Activated CD4-positive, alpha-beta T cell treated with anti-CD3 and anti-CD28 coated beads for 1 hour (primary cell): ENCODE measurements around the gene SH2D4B.

ENCODE experiments used
- DNase-seq: peaks from one replicate; pipeline ENCODE4 v3.0.0-alpha.2; 2020

SH2D4B gene

DNA sequence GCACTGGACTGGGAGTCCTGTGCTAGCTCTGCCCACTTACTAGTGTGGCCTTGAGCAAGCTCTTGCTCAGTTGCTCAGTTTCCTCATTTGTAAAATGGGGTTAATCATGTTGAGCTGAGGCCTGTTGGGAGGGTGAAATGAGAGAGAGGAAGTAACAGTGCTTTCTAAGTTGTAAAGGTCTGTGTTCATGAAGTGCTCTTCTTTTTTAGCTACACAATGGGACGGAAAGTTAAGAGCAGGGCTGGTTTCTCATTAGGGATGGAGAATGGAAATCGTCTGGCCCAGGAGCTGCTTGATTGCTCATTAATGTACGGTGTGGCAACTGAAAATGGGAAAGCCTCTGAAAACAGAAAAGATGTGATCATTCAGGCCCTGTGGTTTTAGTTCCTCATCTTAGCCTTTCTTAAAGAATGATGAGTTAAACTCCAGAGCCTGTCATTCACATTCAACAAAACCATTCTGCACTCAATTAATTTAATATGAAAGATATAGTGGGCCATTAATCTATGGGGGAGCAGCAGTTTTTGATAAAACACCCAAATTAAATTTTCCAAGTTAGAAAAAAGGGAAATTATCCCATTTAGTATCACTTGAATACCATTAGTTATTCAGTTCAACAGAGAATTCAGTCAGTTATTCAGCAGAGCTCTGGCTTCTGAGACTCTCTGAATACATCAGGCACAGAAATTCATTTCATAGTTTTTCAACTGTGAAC is 60.5 kb downstream of the SH2D4B start:
- no peak for DNase-seq

DNA sequence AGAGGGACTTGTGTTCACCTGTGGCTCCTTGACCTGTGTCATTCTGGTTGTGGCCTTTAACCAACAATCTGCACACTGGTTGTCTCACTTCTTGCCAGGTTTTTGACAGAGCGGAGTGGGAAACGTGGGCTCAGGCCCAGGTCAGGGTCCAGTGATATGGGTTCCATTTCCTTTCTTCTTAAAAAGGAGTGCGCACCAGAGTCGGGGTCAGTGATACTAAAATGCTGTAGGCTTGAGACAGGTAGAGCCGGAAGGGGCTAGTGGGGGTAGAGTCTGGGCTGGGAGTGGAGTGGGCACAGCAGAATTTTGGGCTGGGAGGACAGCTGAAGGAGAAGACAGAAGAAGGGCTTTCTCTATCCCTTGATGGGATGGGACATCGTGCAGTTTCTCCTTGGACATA is 61.2 kb downstream of the SH2D4B start:
- no peak for DNase-seq

DNA sequence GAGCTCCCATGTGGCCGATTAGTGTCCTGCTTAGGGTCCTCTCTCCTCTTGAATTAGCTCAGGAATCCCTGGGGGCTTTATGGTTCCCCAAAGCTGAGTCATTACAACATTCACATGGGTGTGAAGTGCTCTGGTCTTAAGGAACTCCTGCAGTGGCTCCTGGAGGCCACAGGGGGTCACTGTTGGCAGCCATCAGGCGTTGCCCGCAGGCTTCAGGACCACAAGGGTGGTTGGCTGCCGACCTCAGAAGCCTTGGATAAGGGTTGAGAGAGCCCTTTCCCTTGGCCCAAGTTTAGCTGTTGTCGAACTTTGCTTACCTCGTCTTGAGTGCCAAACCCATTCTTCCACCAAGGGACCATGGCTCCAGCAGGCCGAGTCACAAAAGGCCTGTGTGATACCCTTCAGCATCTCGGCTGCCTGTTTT is 61.7 kb downstream of the SH2D4B start:
- no peak for DNase-seq

DNA sequence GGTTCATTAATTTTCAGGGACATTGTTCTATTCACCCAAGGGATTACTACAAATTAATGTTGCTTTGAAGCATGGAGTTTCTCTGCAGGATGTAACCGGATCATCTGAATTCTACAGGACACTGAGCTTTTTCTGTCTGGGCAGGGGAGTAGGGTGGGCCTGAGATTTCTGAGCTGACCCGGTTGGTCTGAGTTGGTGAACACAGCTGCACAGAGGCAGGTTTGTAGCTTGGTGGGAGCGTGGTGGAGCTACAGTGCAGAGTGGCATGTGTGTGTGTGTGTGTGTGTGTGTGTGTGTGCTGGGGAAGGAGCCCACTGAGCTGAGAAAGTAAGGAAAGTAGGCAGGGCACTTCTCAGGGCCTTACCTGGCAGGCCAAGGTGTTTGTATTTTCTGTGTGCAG is 62.6 kb downstream of the SH2D4B start:
- DNase-seq: no peak

DNA sequence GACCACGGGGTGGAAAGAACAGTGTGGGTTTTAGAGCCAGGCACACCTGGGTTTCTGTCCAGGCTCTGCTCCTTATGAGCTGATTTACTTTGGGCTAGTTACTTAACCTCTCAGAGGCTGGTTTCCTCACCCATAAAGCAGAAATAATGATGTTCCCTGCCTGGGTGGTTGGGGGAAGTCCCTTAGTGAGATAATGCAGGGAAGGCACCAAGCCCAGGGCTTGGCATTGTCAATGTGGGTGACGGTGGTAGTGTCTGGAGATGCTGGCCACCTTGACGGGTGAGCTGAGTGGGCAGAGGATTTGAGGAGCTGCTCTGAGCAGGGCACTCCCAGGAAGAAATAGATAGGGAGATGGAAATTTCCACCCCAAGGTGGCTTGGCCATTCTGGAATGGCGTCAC is 65.2 kb downstream of the SH2D4B start:
- no peak for DNase-seq

DNA sequence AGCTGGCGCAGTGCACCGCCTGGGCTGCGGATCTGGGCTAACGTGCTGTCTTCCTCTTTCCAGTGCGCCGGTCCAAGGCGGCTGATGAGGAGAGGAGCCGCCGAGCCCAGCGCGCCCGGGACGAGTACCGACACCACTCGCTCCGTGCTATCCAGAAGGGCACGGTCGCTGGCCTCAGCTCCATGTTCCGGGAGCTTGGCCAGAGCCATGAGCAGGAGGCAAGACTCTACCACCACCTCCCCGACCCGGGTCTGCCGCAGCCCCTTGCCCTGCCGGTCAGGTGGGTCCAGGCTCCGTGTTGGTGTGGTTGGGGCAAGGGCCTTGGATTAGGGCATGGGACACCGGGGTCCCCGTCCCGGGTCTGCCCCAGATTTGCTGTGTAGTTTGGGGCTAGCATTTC is 65.8 kb downstream of the SH2D4B start:
- DNase-seq: no peak

DNA sequence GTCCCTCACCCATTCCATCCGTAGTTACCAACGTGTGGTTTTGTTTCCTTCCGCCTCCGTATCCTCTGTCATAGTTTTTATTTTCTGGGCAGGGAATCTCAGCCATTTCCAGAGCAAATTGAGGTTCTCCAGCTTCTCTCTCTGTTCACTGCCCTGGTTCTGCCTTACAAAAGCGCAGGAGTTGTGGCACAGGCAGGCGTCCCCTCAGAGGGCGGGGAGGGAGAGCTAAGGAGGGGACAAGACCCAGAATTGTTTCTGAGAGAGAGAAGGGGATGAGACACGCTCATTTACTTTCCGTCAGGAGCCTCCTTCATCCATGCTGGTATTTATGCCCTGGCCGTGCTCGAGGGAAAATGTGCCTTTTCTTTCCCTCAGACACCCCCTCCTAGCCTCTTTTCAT is 71.0 kb downstream of the SH2D4B start:
- DNase-seq: no peak

DNA sequence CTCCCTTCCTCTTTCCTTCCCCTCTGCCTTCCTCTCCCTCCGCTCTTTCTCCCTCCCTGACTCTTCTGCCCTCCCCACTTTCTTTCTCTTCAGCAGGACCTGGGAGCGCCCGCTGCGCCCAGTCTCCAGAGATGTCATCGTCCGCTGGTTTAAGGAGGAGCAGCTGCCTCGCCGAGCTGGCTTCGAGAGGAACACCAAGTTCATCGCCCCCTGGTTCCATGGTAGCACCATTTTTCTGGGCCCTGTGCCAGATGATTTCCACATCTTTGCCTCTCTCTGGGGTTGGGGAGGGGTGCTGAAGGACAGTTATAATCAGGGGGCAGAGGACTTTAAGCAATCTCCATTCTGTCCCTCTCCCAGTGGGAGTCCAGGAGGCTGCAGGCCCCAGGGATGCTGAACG is 71.6 kb downstream of the SH2D4B start:
- no peak for DNase-seq

DNA sequence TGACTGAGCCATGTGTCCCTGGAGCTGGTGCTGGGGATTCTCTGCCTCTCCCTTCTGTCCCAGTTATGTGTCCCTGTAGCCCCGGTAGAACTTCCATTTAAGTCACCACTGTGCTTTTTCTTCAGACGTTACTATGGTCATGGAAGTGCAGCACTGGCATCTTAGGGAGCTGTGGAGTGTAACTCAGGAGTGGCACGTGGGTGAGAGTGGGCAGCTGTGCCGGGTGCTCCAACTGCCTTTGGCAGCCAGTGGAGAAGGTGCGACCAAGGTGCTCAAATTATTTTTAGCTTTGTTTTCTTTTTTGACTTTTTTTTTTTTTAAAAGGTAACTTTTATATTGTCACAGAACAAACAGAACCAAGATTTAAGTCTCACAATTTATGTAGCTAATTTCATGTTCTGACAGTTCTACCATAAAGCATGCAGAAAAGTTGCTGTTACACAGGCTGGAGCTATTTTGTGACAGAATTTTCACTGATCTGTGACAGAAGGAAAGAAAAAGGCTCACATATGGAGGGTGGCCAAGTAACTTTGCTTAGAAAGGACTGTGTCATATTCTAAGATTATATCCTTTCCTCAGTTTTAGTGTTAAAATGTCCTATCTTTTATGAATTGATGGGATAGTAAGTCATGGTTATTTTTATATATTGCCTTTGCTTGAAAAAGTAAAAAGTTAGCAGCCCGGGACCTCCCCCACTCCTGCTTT is 73.9 kb downstream of the SH2D4B start:
- DNase-seq: no peak

DNA sequence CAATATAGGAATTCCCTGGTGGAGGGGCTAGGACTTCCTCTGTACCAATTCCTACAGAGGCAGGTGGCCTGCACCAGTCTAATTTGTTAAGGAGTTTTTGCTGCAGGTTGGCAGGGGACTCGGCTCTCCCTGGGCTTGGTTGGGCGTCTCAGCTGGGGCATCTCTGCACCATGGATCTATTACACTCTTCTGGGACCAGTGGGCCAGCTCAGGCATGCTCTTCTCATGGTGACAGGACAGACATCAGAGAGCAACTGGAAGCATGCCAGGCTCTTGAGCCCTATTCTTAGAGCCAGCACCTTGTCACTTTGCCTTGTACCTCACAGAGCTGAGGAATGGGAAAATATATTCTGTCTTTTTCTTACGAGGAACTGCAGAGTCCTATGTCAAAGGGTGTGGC is 74.6 kb downstream of the SH2D4B start:
- DNase-seq: no peak

DNA sequence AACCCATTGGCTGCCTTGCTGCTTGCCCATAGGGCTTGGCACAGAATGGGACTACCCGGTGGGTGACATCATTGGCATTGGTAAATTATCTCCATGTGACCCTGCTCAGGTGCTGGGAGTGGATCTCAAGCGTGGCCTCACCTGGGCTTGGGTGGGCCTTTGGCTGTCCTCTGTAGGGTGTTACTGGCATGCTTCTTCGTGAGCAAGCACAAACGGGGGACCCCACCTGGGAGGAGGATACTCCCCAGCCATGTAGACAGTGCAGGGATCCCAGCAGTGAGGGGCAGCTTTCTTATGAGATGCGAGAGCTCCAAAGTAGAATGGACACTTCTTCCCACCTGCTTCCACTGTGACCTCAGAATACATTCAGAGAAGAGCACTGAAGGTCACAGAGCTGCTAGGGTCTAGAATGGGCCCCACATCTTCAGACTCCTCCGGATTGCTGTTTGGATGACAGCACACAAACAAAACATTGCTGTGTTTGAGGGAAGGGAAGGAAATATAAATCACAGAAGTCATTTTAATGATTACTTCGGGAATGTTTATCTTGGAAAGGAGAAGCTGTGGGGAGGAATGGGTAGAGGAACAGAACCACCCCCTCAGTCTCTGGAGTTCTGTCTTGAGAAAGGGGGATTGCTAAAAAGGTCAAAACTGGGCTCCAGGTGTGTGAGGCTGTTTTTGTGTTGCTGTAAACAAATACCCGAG is 75.9 kb downstream of the SH2D4B start:
- DNase-seq: no peak

DNA sequence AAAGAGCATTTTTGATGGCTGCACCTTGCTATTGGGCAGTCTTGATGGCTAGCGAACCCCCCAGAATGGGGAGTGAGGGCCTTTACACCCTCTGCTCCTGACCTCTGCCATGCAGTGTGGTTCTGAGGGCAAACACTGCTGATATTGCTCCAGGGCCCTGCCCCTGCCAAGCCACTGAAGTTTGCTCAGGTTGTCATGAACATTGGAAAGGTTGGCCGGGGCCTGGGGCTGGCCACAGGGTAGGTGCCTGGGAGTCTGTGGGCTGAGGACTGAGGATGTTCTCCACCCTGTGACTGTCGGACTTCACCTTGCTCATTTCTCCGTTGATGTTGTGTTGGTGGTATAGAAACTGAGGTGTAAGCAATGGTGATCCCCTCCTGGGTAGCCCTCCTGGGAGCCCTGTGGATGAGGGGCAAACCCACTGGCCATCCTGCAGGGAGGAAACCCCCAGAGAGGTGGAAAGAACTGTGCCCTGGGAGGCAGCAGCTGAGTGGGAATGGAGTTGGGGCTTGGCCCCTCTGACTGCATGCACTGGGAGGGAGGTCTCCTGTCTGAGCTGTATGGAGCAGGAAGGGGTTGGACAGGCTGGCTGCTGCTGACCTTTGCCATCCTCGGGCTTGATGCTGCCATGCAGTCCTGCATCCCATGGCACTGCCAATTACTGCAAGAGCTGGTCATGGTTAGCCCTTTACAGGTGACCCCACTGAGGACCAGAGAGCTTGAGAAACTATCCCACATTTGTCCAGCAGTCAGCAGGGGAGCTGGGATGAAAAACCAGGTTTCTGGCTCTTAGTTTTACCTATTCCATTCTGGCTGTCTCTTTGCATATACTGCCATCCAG is 77.1 kb downstream of the SH2D4B start:
- DNase-seq: no peak

DNA sequence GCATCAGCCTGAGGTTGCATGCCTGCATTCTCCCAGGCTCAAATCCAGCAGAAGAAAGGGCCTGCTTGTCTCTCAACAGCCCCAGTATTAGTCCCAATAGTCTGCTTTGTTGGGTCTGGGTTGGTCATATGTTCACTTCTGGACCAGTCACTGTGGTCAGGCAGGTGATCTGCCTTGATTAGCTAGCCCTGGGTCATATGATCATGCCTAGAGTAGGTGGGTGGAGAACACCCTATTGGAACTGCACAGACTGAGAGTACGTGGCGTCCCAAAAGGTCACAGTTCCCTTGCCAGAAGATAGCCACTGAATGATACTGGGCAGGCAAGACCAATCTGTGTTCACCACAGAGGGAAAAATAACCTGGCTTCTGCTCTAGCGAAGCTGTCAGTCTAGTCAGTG is 80.1 kb downstream of the SH2D4B start:
- no peak for DNase-seq

DNA sequence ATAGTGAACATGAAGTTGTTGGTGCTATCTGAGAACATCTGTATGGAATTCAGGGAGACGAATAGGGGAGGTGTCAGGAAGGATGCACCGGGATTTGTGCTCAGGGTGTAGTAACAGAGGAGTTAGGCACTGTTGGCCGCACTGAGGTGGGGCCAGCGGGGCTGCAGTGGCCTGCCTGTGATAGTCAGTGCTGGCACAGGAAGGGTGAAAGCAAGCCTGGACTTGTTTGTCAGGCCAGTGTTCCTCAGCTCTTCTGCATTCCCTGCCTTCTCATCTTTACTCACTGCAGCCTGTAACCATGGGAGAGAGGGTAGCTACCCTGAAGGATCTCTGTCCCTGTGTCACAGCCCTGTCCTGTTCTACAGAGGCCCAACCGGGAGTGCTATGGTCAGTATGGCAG is 81.3 kb downstream of the SH2D4B start:
- no peak for DNase-seq

DNA sequence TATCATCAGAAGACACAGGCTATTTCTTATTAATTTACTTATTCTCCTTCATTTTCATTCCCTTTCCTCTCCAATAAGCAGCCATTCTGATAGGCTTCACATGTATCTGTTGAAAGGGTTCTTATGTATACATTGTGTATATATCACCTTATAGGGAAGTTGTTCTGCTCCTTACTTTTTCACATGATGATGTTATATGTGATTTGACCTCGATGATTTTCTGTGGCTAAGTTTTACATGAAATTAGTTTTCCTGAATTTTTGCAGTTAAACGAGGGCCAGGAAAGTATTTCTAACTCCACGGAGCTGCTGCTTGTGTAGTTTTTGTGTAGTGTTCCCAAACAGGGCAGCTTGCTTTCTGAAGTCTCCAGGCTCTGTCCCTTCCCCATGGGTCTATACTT is 84.5 kb downstream of the SH2D4B start:
- no peak for DNase-seq

DNA sequence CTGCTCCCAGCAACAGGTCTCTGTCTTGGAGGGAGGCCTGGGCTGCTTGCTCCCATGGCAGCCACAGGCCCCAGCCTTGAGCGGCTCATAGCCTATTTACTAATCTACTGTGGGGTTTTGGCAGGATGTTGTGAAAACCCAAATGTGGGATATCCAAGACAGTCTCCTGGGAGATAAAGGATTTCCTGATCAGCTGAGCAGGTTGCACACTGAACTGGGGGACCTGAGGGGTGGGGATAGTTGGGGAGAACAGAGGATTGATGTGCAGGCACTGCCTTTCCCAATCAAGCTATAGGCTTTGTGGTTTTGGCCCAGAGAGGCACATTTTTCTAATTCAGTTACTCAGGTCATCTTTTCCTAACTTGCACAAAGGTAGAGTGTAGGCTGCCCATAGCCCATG is 92.6 kb downstream of the SH2D4B start:
- no peak for DNase-seq

DNA sequence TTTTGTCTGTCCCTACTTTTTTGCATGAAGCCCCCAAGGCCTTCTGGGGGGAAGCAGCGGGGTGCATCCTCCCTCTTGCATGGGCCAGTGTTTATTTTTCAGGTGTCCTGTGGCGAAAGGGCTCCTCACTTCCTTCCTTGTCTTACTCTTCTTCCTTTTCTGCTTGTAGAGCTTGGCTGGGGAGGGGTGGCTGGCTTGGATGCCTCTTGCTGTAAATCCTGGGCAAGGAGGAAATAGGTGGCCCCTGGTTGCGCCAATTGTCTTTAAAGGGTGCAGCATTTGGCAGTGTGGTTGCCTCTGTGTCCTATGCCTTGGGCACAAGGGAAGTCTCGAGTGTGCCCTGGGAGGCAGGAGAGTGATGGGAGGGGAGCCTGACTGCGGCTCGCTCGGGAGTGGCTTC is 95.0 kb downstream of the SH2D4B start:
- DNase-seq: no peak

DNA sequence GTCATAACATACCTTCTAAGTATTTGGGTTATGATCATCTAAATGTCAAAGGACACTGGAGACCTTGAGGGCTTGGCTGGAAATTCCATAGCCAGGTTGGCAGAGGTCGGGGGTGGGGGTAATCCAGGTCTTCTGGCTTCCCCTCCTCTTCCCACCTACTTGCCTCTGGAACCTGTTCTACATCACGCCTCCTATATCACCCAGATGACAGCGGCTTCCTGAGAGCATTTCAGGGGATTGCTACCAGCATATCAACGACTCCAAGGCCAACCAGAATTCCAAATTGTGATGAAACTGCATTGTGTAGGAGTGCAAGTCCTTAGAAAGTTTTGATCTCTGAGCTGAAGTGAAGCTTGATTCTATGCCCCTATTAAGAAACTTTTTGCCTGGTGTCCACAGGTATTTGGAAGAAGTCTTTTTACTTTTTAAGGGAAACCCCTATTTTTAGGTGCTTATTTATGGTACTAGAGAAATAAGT is 95.7 kb downstream of the SH2D4B start:
- DNase-seq: no peak

DNA sequence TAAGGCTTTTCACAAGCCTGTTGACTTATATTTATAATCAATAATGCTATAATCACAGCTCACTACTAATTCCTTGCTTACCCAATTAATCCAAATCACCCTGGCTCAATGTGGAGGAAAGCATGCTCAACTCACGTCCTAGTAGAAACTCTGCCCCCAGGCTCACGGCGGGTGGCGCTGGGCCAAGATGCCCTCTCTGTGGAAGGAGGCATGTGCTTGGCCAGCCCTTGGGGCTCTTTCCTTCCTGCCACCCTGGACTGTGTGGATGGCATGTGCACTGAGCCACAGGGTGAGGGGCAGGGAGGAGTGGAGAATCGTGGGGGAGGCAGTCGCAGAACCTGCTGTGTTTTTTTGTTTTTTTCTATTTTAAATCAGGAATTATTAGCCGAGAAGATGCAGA is 96.2 kb downstream of the SH2D4B start:
- DNase-seq: no peak

DNA sequence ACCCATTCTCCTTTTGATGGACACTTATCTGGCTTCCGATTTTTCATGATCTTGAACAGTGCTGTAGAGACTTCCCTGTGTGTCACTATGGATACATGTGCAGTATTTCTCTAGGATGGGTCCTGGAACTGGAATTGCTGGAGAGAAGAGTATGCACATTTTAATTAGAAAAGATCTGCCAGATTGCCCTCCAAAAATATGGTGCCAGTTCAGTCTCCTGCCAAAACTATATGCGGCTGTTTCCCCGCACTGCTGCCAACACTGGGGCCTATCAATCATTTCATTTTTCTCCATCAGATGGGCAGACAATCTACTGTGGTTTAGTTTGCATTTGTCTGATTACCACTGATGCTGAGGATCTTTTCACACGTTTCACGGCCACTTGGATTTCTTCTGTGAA is 105.0 kb downstream of the SH2D4B start:
- no peak for DNase-seq

DNA sequence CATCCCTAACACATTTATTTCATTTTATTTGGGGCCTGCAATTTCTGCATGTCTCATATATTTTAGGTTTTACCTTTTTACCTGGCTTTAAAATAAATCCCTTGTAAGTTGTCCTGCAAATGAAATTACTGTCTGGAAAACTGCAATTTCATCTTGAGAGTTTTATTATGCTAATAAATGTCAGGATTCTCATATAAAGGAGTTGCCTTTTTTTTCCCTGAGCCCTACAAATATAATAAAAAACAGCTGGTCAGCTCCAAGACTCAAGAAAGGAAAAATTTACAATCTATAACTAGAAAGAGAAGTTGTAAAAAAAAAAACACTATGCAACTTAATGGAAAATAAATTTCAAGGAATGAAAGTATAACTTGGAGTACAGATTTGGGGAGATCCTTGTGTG is 108.7 kb downstream of the SH2D4B start:
- no peak for DNase-seq

DNA sequence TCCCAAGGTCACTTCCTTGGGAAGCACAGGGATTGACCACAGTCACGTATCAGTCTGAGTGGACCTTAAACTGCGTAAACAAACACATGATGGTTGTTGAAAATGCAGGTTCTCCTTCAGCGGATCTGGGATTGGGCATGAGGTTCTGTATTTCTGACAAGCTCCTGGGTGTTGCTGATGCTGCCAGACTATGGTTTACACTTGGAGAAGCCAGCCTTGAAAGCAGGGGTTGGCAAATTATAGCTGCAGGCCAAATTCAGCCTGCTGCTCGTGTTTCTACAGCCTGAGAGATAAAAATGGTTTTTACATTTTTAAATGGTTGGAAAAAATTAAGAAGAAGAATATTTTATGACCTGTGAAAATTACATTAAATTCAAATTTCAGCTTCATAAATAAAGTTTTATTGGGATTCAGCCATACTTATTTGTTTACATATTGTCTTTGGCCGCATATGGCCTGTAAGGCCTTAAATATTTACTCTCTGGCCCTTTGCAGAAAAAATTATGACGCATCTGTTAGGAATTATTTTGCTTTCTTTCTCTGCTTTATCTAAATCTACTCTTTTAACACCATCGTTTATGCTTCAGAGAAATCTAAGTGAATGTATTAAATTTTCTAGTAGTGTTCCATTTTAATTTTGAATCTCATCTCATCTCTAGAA is 109.6 kb downstream of the SH2D4B start:
- DNase-seq: no peak

DNA sequence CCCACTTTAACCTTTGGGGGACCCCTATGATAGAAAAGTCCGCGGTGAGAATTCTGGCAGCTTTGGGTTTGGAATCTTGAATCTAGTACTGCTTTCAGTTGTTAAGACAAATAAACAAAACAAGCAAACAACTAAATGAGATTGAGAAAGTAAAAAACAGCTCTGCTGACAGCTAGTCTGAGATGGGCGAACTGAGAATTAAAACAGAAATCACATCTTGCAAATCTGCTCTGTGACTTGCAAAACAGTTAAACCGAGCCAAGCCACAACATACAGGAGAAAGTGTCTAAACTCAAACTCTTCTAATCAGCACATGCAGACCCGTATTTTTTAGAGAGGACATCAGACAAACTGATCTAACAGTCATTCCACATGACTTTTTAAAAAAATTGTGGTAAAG is 110.4 kb downstream of the SH2D4B start:
- DNase-seq: no peak
